Spleen (tissue), 11 donors: ENCODE results near the gene CCDC3. TPM values are rescaled to one million over a fixed set of nuclear protein-coding genes. Genes with fewer than 3 reads are reported as not detected.

Source experiments
- DNase-seq: peaks from one replicate; pipeline ENCODE4 v3.0.0-alpha.2; 2020
- H3K27ac ChIP-seq, 8 donors: fragments of 200-600 bp; sonication (generic) in 7 of 8; 1 replicate in 4 of 8; 2 replicates in 4 of 8; pipeline versions ENCODE4 v1.5.0 to v1.8.0; 2016 to 2021; ENCODE audit warnings: inconsistent platforms in 4 of 8, mild to moderate bottlenecking in 4 of 8, moderate library complexity in 1 of 8
- H3K27me3 ChIP-seq, 7 donors: fragments of 200-600 bp; sonication (generic) in 6 of 7; replicated peaks in 1 of 7; 1 replicate in 4 of 7; 2 replicates in 3 of 7; pipeline versions ENCODE4 v1.5.0 to v1.8.0; 2016 to 2021; ENCODE audit warnings: inconsistent platforms in 3 of 7, mild to moderate bottlenecking in 1 of 7
- H3K36me3 ChIP-seq, 6 donors: fragments of 200-600 bp; sonication (generic) in 5 of 6; 1 replicate in 4 of 6; 2 replicates in 2 of 6; pipeline versions ENCODE4 v1.5.0 to v1.8.0; 2016 to 2021; ENCODE audit warnings: inconsistent platforms in 2 of 6
- H3K4me1 ChIP-seq, 6 donors: fragments of 200-600 bp; sonication (generic) in 5 of 6; 1 replicate in 3 of 6; 2 replicates in 3 of 6; pipeline versions ENCODE4 v1.5.0 to v1.8.0; 2016 to 2021; ENCODE audit warnings: inconsistent platforms in 3 of 6
- H3K4me3 ChIP-seq, 8 donors: fragments of 200-600 bp; sonication (generic) in 7 of 8; 1 replicate in 4 of 8; 2 replicates in 4 of 8; pipeline versions ENCODE4 v1.5.0 to v1.8.0; 2016 to 2021; ENCODE audit warnings: inconsistent platforms in 4 of 8, mild to moderate bottlenecking in 4 of 8, moderate library complexity in 2 of 8
- H3K9me3 ChIP-seq, 8 donors: fragments of 200-600 bp; sonication (generic) in 7 of 8; 1 replicate in 4 of 8; 2 replicates in 4 of 8; pipeline versions ENCODE4 v1.5.0 to v1.8.0; 2016 to 2021; ENCODE audit warnings: inconsistent platforms in 4 of 8
- CTCF ChIP-seq, 11 experiments: fragments of 200-600 bp in 7 of 11; fragments of 450-650 bp in 4 of 11; sonication (generic) in 4 of 11; IDR thresholded peaks in 8 of 11; conservative IDR thresholded peaks in 3 of 11; 1 replicate in 7 of 11; 2 replicates in 4 of 11; pipeline versions ENCODE4 v1.4.0 to v1.8.0; 2016 to 2021; ENCODE audit warnings: antibody characterized with exemption in 11 of 11, inconsistent platforms in 4 of 11, mild to moderate bottlenecking in 1 of 11
- POLR2A ChIP-seq, 3 donors: fragments of 450-650 bp; IDR thresholded peaks; one replicate each; pipeline ENCODE4 v1.5.1; 2017; ENCODE audit warnings: antibody characterized with exemption in 3 of 3, mild to moderate bottlenecking in 1 of 3
- POLR2AphosphoS5 ChIP-seq, 3 donors: sonication (generic); formaldehyde crosslinking; IDR thresholded peaks; one replicate each; pipeline ENCODE4 v1.5.1; 2017; ENCODE audit warnings: antibody characterized with exemption in 3 of 3
- whole genome bisulfite sequencing, 5 donors: extraction: QIAGEN DNeasy Blood & Tissue Kit in 3 of 5; methylation state at CpG; one replicate each; pipeline versions ENCODE4 v1.1.5 to v1.1.7; 2013 to 2018; 5-methylcytosine and 5-hydroxymethylcytosine counted together
- intact Hi-C: fragments of 100-400 bp; cut with DNase I; formaldehyde crosslinking; loops from one replicate; pipeline ENCODE4 v1.15.0; 2023; ENCODE audit warnings: low total_unique reads
- polyA plus RNA-seq, 3 donors: library from polyadenylated mRNA; stranded (reverse); fragments of 200-250 nt; gene quantifications; one replicate each; pipeline ENCODE4 v1.2.1, GENCODE V29; 2013
- total RNA-seq, 7 donors: library from RNA; depleted of rRNA in 3 of 7; stranded (reverse); fragments of >200 nt in 3 of 7; fragmentation: NEBNext Ultra II Directional in 4 of 7; extraction: Animal tissue kit (Norgen Biotek cat#: 25700) in 4 of 7; gene quantifications; one replicate each; pipeline versions ENCODE4 v1.1.0 to v1.2.1, GENCODE V29; 2016 to 2021
- donor health status: healthy with polysubstance abuse.
- donor health status: DM: no; HTN: no; CAD: no; lungs with moderate emphysema.
- donor health status: DM: no; HTN: no; CAD: no.
- donor health status: Bipolar disorder and iron deficiency.
- donor health status: healthy.
- donor health status: DM: no; HTN: no; CAD: no.
- donor health status: DM: yes; HTN: yes; CAD: no.

Gene CCDC3
- total and polyA plus RNA-seq, 10 donors = 4.7 to 36.9 (median 26.8) TPM

- no peaks in the 10 kb centered on the region for H3K27me3 ChIP-seq
- TF ChIP-seq POLR2AphosphoS5 (IDR thresholded peaks at IDR 0.05) (no peak), POLR2A (IDR thresholded peaks at IDR 0.05) (no peak), CTCF (IDR thresholded peaks at IDR 0.05 in 8 of 11, conservative IDR thresholded peaks at IDR 0.05 in 3 of 11) (no peak)
- H3K4me3 ChIP-seq = no peak overlapping the region
- peaks cover 0 to 16% (median 9%) of the 10 kb centered on the region in 8 donors for H3K9me3 ChIP-seq
- no peak for DNase-seq
- no peak overlapping the region for H3K27ac ChIP-seq
- no peaks in the 10 kb centered on the region for H3K36me3 ChIP-seq
- no peaks in the 10 kb centered on the region for H3K4me1 ChIP-seq
- intact Hi-C loops = no loop called here
- WGBS, 5 donors = 70 to 90% (median 82%) methylated on average over 8 of the region's 8 CpGs
These were observed 28.3 kb downstream of the CCDC3 start for GRCh38 chr10:12973149-12973718.

DNA sequence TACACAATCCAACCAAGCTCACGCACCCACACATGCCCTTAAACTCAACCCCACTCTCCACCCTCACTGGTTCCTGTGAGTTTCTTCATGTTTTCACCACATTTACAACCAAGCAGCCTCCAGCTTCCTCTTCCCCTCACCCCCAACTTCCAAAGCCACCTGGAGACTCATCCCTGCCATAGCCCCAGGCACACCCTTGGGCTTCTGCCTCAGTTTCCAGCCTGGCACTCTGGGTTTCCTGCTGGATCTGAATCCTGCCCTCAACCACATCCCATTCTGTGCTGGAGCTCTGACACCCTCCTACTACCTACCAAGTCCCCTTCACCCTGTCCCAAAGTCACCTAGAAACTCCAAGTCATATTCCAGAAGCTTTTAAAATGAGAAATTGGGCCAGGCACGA, 29.4 kb downstream of the CCDC3 start:
- DNase-seq = no peak
- 49 to 80% (median 66%) methylated on average over 2 of the region's 2 CpGs for WGBS, 5 donors
- no peaks in the 10 kb centered on the region for H3K4me1 ChIP-seq
- intact Hi-C loops = no loop called here
- no peaks in the 10 kb centered on the region for H3K27me3 ChIP-seq
- H3K4me3 ChIP-seq = no peak overlapping the region
- H3K27ac ChIP-seq = no peak overlapping the region
- peaks cover under 1 to 27% (median 20%) of the 10 kb centered on the region in 8 donors for H3K9me3 ChIP-seq
- no peak for TF ChIP-seq POLR2AphosphoS5 (IDR thresholded peaks at IDR 0.05)
- TF ChIP-seq POLR2A (IDR thresholded peaks at IDR 0.05) = no peak
- no peak for TF ChIP-seq CTCF (IDR thresholded peaks at IDR 0.05 in 8 of 11, conservative IDR thresholded peaks at IDR 0.05 in 3 of 11)
- H3K36me3 ChIP-seq = no peaks in the 10 kb centered on the region

- peaks cover 4 to 37% (median 29%) of the 10 kb centered on the region in 8 donors for H3K9me3 ChIP-seq
- intact Hi-C loops = no loop called here
- 81 to 95% (median 87%) methylated on average over 14 of the region's 14 CpGs for WGBS, 5 donors
- no peak for DNase-seq
- H3K4me3 ChIP-seq = no peak overlapping the region
- no peak overlapping the region for H3K27ac ChIP-seq
- H3K36me3 ChIP-seq = no peaks in the 10 kb centered on the region
- H3K27me3 ChIP-seq = no peaks in the 10 kb centered on the region
- TF ChIP-seq POLR2AphosphoS5 (IDR thresholded peaks at IDR 0.05) = no peak
- H3K4me1 ChIP-seq = no peaks in the 10 kb centered on the region
These were observed 30.3 kb downstream of the CCDC3 start for GRCh38 chr10:12971001-12971788.

DNA sequence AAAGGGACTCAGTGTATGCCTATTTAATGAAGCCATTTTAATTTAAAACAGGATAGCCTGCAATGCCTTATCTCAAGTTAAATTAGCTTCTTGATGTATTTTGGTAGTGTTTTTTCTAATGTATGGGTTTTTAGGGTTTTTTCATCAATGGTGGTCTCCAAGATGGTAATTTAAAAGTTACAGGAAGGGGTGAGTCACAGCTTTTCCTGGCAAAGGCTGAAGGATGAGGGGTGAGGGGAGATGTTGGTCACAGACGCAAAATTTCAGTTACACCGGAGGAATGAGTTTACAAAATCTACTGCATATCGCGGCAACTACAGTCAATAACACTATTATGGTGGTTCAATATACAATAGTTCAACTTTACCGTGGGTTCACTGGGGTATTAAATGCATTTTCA, 31.6 kb downstream of the CCDC3 start:
- H3K36me3 ChIP-seq = no peaks in the 10 kb centered on the region
- 44 to 73% (median 61%) methylated on average over 5 of the region's 5 CpGs for WGBS, 5 donors
- no peaks in the 10 kb centered on the region for H3K4me1 ChIP-seq
- no peak for TF ChIP-seq POLR2AphosphoS5 (IDR thresholded peaks at IDR 0.05)
- no peak for TF ChIP-seq POLR2A (IDR thresholded peaks at IDR 0.05)
- no peak for TF ChIP-seq CTCF (IDR thresholded peaks at IDR 0.05 in 8 of 11, conservative IDR thresholded peaks at IDR 0.05 in 3 of 11)
- no peak for DNase-seq
- H3K9me3 ChIP-seq = peaks cover 4 to 40% (median 31%) of the 10 kb centered on the region in 8 donors
- H3K27ac ChIP-seq = no peak overlapping the region
- no peaks in the 10 kb centered on the region for H3K27me3 ChIP-seq
- intact Hi-C loops = no loop called here
- H3K4me3 ChIP-seq = no peak overlapping the region
